Chondrocyte (in vitro differentiated cells): ENCODE data around the gene MYO1A. TPM values are rescaled to one million over a fixed set of nuclear protein-coding genes. Genes with fewer than 3 reads are reported as not detected.
"Not testable (repeated sequence)": the region's sequence is repeated elsewhere in the genome, so short reads cannot be mapped to it uniquely, and the experiment has no call there.

Experiments
- DNase-seq: peaks from one replicate; pipeline ENCODE4 v3.0.0; 2021; ENCODE audit warnings: mixed read lengths, low spot score
- H3K27ac Mint-ChIP-seq: one replicate; pipeline ENCODE4 v1.8.0; 2021; ENCODE audit warnings: mild to moderate bottlenecking, moderate library complexity, mixed read lengths; ENCODE audit not compliant: unreplicated experiment
- H3K27me3 Mint-ChIP-seq: 2 replicates; pipeline ENCODE4 v1.8.0; 2021; ENCODE audit warnings: low read depth, mixed read lengths
- H3K36me3 Mint-ChIP-seq: 2 replicates; pipeline ENCODE4 v1.8.0; 2021; ENCODE audit warnings: low read depth, mixed read lengths
- H3K4me1 Mint-ChIP-seq: 2 replicates; pipeline ENCODE4 v1.8.0; 2021; ENCODE audit warnings: low read depth, mild to moderate bottlenecking, mixed read lengths
- H3K4me3 Mint-ChIP-seq: one replicate; pipeline ENCODE4 v1.8.0; 2021; ENCODE audit warnings: mild to moderate bottlenecking, moderate library complexity, mixed read lengths; ENCODE audit not compliant: unreplicated experiment
- H3K9me3 Mint-ChIP-seq: 2 replicates; pipeline ENCODE4 v1.8.0; 2021; ENCODE audit warnings: low read depth, mixed read lengths
- CTCF ChIP-seq: fragments of 200-600 bp; sonication (generic); IDR thresholded peaks from 2 replicates; pipeline ENCODE4 v1.5.0; 2021; ENCODE audit warnings: antibody characterized with exemption, mild to moderate bottlenecking, moderate library complexity
- total RNA-seq: library from RNA; stranded (reverse); gene quantifications from 3 replicates; pipeline ENCODE4 v1.2.1, GENCODE V29; 2021

The MYO1A gene
- total RNA-seq, 1 donor from 2014 or later: not detected

GRCh38 chr12:57018906-57019305 lies 31.0 kb downstream of the MYO1A start:
- peaks cover 2% of the 10 kb centered on the region for H3K36me3 Mint-ChIP-seq
- H3K9me3 Mint-ChIP-seq: no peaks in the 10 kb centered on the region
- H3K27me3 Mint-ChIP-seq: peaks cover 25% of the 10 kb centered on the region
- TF ChIP-seq CTCF: no peak
- DNase-seq: no peak
- H3K27ac Mint-ChIP-seq: no peak overlapping the region
- no peak overlapping the region for H3K4me3 Mint-ChIP-seq
- H3K4me1 Mint-ChIP-seq: no peaks in the 10 kb centered on the region

GRCh38 chr12:57018353-57018752 lies 31.6 kb downstream of the MYO1A start:
- H3K36me3 Mint-ChIP-seq, H3K4me3 Mint-ChIP-seq, DNase-seq, H3K9me3 Mint-ChIP-seq, H3K4me1 Mint-ChIP-seq, H3K27ac Mint-ChIP-seq: not testable (repeated sequence)
- H3K27me3 Mint-ChIP-seq: peaks cover 28% of the 10 kb centered on the region

DNA sequence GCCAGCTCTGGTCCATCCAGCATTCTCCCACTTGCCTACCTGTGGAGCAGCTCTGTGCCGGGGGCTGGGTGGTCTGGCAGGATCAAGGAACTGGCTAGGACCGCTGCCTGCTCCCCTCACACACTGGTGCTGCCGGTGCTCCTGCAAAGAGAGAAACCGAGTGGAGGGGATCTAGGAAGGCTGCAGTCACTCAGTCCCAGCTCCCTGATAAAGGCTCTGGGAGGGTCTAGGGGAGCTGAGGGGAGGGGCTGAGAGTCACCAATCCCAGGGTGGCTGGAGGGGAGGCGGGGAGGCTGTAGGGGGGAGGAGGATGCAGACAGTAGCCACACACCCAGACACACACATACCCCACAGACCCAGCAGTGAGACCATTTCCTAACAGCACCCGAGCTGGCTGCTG lies 33.6 kb downstream of the MYO1A start, which contains the start of gene TAC3:
TSS of gene TAC3 (minus strand) at position 182 of the 400 bp plus-strand sequence. CDS start 732 bp downstream, outside the sequence.
- Mint-ChIP-seq H3K4me3 (no peak within 1 kb of the TSS), H3K4me1 (peaks cover 2% of the 10 kb centered on the region), H3K36me3 (peaks cover 3% of the 10 kb centered on the region), H3K9me3 (no peaks in the 10 kb centered on the region), H3K27me3 (peaks cover 39% of the 10 kb centered on the region), H3K27ac (no peak within 1 kb of the TSS)
- no peak for DNase-seq
- no peak for TF ChIP-seq CTCF

GRCh38 chr12:57012600-57013465 lies 37.1 kb downstream of the MYO1A start:
- peaks cover 11% of the 10 kb centered on the region for H3K4me1 Mint-ChIP-seq
- no peak overlapping the region for H3K27ac Mint-ChIP-seq
- TF ChIP-seq CTCF: no peak
- peaks cover 39% of the 10 kb centered on the region for H3K27me3 Mint-ChIP-seq
- H3K9me3 Mint-ChIP-seq: no peaks in the 10 kb centered on the region
- DNase-seq: no peak
- H3K4me3 Mint-ChIP-seq: no peak overlapping the region
- H3K36me3 Mint-ChIP-seq: peaks cover 3% of the 10 kb centered on the region

- no peak for DNase-seq
- H3K4me1 Mint-ChIP-seq: peaks cover 13% of the 10 kb centered on the region
- no peak overlapping the region for H3K4me3 Mint-ChIP-seq
- no peak overlapping the region for H3K27ac Mint-ChIP-seq
- H3K36me3 Mint-ChIP-seq: peaks cover 3% of the 10 kb centered on the region
- no peaks in the 10 kb centered on the region for H3K9me3 Mint-ChIP-seq
- H3K27me3 Mint-ChIP-seq: peaks cover 39% of the 10 kb centered on the region
- no peak for TF ChIP-seq CTCF
Measured at GRCh38 chr12:57011438-57012424, 38.2 kb downstream of the MYO1A start.
